HepG2 (cell line): ENCODE data around the gene CC2D1B. TPM values are rescaled to one million over a fixed set of nuclear protein-coding genes. Genes with fewer than 3 reads are reported as not detected.

ENCODE experiments used
- ATAC-seq: fragments of 200-7000 bp; cut with Tn5 transposase; 3 replicates; pipeline ENCODE4 v1.9.1; 2020; ENCODE audit warnings: mild to moderate bottlenecking, moderate library complexity
- BruUV-seq: library from RNA; stranded (reverse); fragments of 400-500 nt; replicated peaks from 2 replicates; lab custom pipeline; 2021; lab: Mats Ljungman, UMichigan
- CTCF ChIA-PET: fragments of 300-600 bp; formaldehyde crosslinking; extraction: SDS; loops from one replicate; lab custom pipeline; 2021; ENCODE audit warnings: low total read pairs, inconsistent platforms, low intra/inter-chr PET ratio; lab: Yijun Ruan, JAX
- POLR2A ChIA-PET: fragments of 350-600 bp; sonication (Branson Sonifier 250); formaldehyde crosslinking; loops from one replicate; lab custom pipeline; 2020; ENCODE audit warnings: antibody characterized with exemption, inconsistent platforms; lab: Yijun Ruan, JAX
- DNase-seq: peaks from one replicate; pipeline ENCODE4 v3.0.0-alpha.2; 2015; ENCODE audit warnings: low spot score
- FAIRE-seq: peaks from 3 replicates; lab custom pipeline; 2011; peaks lifted over from hg19 to GRCh38; lab: Jason Lieb, UNC
- H2AFZ ChIP-seq: one replicate; pipeline ENCODE4 v1.6.1; 2011; ENCODE audit warnings: low read length, inconsistent platforms
- H3K27ac ChIP-seq: fragments of 300-600 bp; 3 replicates; pipeline ENCODE4 v1.8.0; 2011; ENCODE audit warnings: mixed run types, mild to moderate bottlenecking, mixed read lengths, low read length, inconsistent platforms; ENCODE audit not compliant: insufficient read depth; ENCODE audit errors: extremely low read length
- H3K27me3 ChIP-seq, 2 experiments: fragments of 200-600 bp in 1 of 2; 2 replicates in 1 of 2; 3 replicates in 1 of 2; pipeline versions ENCODE4 v1.6.0 to v1.8.0; 2011; ENCODE audit warnings: low read length in 2 of 2, mild to moderate bottlenecking in 2 of 2, moderate library complexity in 2 of 2, inconsistent platforms in 1 of 2; ENCODE audit not compliant: insufficient read depth in 2 of 2, control insufficient read depth in 1 of 2
- H3K36me3 ChIP-seq, 2 experiments: fragments of 200-600 bp in 1 of 2; replicated peaks in 1 of 2; 2 replicates in 1 of 2; 3 replicates in 1 of 2; pipeline versions ENCODE4 v1.5.1 to v1.8.0; 2011; ENCODE audit warnings: low read length in 2 of 2, inconsistent platforms in 1 of 2; ENCODE audit not compliant: insufficient read depth in 2 of 2, control insufficient read depth in 1 of 2
- H3K4me1 ChIP-seq: 2 replicates; pipeline ENCODE4 v1.5.1; 2012; ENCODE audit warnings: low read length, inconsistent platforms; ENCODE audit not compliant: insufficient read depth
- H3K4me2 ChIP-seq: 2 replicates; pipeline ENCODE4 v1.6.0; 2011; ENCODE audit warnings: low read depth, low read length, inconsistent platforms
- H3K4me3 ChIP-seq, 3 experiments: fragments of 200-600 bp in 1 of 3; sonication (generic), shearing (Covaris generic) in 1 of 3; replicated peaks in 1 of 3; 2 replicates each; pipeline ENCODE4 v1.5.1; 2011 to 2016; ENCODE audit warnings: low read length in 3 of 3, inconsistent platforms in 2 of 3, low read depth in 2 of 3, mild to moderate bottlenecking in 2 of 3, control low read depth in 1 of 3, mixed read lengths in 1 of 3; ENCODE audit not compliant: insufficient read depth in 1 of 3
- H3K79me2 ChIP-seq: one replicate; pipeline ENCODE4 v1.6.1; 2011; ENCODE audit warnings: low read length, inconsistent platforms; ENCODE audit not compliant: insufficient read depth
- H3K9ac ChIP-seq: 2 replicates; pipeline ENCODE4 v1.6.0; 2011; ENCODE audit warnings: mild to moderate bottlenecking, low read depth, low read length, inconsistent platforms; ENCODE audit not compliant: insufficient read depth
- H3K9me3 ChIP-seq: 2 replicates; pipeline ENCODE4 v1.5.1; 2012; ENCODE audit warnings: mild to moderate bottlenecking, low read length
- H4K20me1 ChIP-seq: 2 replicates; pipeline ENCODE4 v1.6.0; 2011; ENCODE audit warnings: inconsistent platforms, mild to moderate bottlenecking, low read length, moderate library complexity; ENCODE audit not compliant: insufficient read depth
- CREB1 ChIP-seq, 2 experiments: fragments of 450-650 bp in 1 of 2; IDR thresholded peaks; 2 replicates each; pipeline ENCODE4 v1.6.1; 2016 to 2017; ENCODE audit warnings: control low read depth in 1 of 2, mild to moderate bottlenecking in 1 of 2, missing compliant biosample characterization in 1 of 2, missing genetic modification characterization in 1 of 2
- IRF2 ChIP-seq: IDR thresholded peaks from 2 replicates; pipeline ENCODE4 v1.6.1; 2018; ENCODE audit warnings: missing genetic modification reagents, missing compliant biosample characterization
- SIX4 ChIP-seq: sonication (generic); formaldehyde crosslinking; IDR thresholded peaks from 2 replicates; pipeline ENCODE4 v1.4.0; 2020; ENCODE audit warnings: missing genetic modification reagents
- SMYD3 ChIP-seq: sonication (generic); formaldehyde crosslinking; IDR thresholded peaks from 2 replicates; pipeline ENCODE4 v1.8.1; 2023; ENCODE audit warnings: mild to moderate bottlenecking, missing genetic modification reagents
- TBX3 ChIP-seq: fragments of 450-650 bp; IDR thresholded peaks from 2 replicates; pipeline ENCODE4 v1.6.1; 2017; ENCODE audit warnings: antibody characterized with exemption, mild to moderate bottlenecking, inconsistent platforms, borderline replicate concordance
- ZNF10 ChIP-seq: sonication (generic); formaldehyde crosslinking; IDR thresholded peaks from 2 replicates; pipeline ENCODE4 v1.4.0; 2020; ENCODE audit warnings: mild to moderate bottlenecking, low read depth, missing genetic modification reagents, borderline replicate concordance
- ZNF460 ChIP-seq: sonication (generic); formaldehyde crosslinking; IDR thresholded peaks from 2 replicates; pipeline ENCODE4 v1.5.1; 2020; ENCODE audit warnings: missing genetic modification reagents, mild to moderate bottlenecking, borderline replicate concordance
- ZNF629 ChIP-seq: sonication (generic); formaldehyde crosslinking; conservative IDR thresholded peaks from 2 replicates; pipeline ENCODE4 v1.5.0; 2020; ENCODE audit warnings: missing genetic modification reagents
- ZNF790 ChIP-seq: sonication (generic); formaldehyde crosslinking; IDR thresholded peaks from 2 replicates; pipeline ENCODE4 v1.8.0; 2022; ENCODE audit warnings: missing genetic modification reagents, mild to moderate bottlenecking, borderline replicate concordance
- WGBS: methylation state at CpG from one replicate; pipeline ENCODE4 v1.1.6; 2017; ENCODE audit warnings: low lambda C conversion rate; 5-methylcytosine and 5-hydroxymethylcytosine counted together
- in situ Hi-C: cut with HindIII; loops from 2 replicates; pipeline ENCODE4 v1.10.0; 2017; ENCODE audit warnings: low pct_unique_long_range_greater_than_20kb; ENCODE audit not compliant: extremely low pct_ligation_motif_present
- intact Hi-C: fragments of 100-400 bp; cut with micrococcal nuclease; formaldehyde crosslinking; loops from one replicate; pipeline ENCODE4 v1.10.0; 2022; ENCODE audit not compliant: unreplicated experiment
- polyA plus RNA-seq, 8 experiments: library from polyadenylated mRNA; depleted of rRNA in 3 of 8; stranded (reverse) in 7 of 8; unstranded in 1 of 8; fragments of >200 nt; fragmentation: Illumina TruSeq in 4 of 8; extraction: Trizol in 4 of 8; gene quantifications; 2 replicates each; pipeline versions ENCODE4 v1.2.1 to v1.2.3, GENCODE V29; 2011 to 2016; ENCODE audit warnings: low read depth in 4 of 8, missing spikeins in 1 of 8, mixed read lengths in 1 of 8; ENCODE audit not compliant: insufficient read depth in 1 of 8
- total RNA-seq, 5 experiments: library from RNA; depleted of rRNA; stranded (reverse); fragments of >200 nt; fragmentation: Illumina TruSeq; extraction: Trizol; gene quantifications; 2 replicates each; pipeline ENCODE4 v1.2.3, GENCODE V29; 2016; ENCODE audit warnings: low read depth in 1 of 5
- TF ChIP-seq, protein P1 (sequence below): IDR thresholded peaks from 2 replicates; pipeline ENCODE4 v1.6.1; 2012; ENCODE audit warnings: low read depth, low read length, improper control_type of control experiment
- TF ChIP-seq, protein P2 (sequence below): sonication (generic); formaldehyde crosslinking; IDR thresholded peaks from 2 replicates; pipeline ENCODE4 v1.5.1; 2020; ENCODE audit warnings: mild to moderate bottlenecking, missing genetic modification reagents, moderate library complexity

The CC2D1B gene
- total and polyA plus RNA-seq, 2 of the 13 experiments (the other 11 are each of a cell fraction or from before 2014, with no cell fraction given), result 7.2 to 19.2 TPM

DNA sequence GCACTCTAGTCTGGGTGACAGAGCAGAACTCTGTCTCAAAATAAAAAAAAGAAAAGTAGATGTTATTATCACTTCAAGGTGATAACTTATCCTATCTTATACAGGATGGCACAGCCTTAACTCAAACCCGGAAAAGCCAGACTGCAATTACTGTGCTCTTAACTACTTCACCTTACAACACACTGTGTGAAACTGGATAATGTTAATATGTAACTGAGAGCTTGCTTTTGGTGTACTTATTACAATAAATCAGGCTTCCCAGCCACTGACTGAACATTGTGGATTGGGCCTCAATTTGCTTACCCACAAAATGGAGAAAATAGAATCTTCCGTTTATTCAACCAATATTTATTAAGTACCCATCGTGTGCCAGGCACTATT, 36.8 kb upstream of the CC2D1B start:
- Histone ChIP-seq H3K4me3 (peak overlapping the region; percentile 76 to 96 (median 87); a peak in 5 of 6 replicates), H4K20me1 (no peaks in the 10 kb centered on the region), H3K9ac (peak overlapping the region; percentile 99), H3K9me3 (no peaks in the 10 kb centered on the region), H3K4me1 (peaks cover 34% of the 10 kb centered on the region), H3K79me2 (peaks cover 44% of the 10 kb centered on the region), H2AFZ (no peak overlapping the region), H3K4me2 (peak overlapping the region; percentile 80), H3K36me3 (peaks cover 0 to 39% of the 10 kb centered on the region in 2 experiments; a peak in 4 of 5 replicates), H3K27me3 (peaks cover 0 to 4% of the 10 kb centered on the region in 2 experiments; a peak in 1 of 5 replicates), H3K27ac (peak overlapping the region; percentile 97)
- 9% methylated on average over 3 of the region's 3 CpGs for WGBS
- ChIA-PET CTCF (no interaction called here), POLR2A (interaction anchor here (1.4 kb wide), 1 partner anchor 348 kb away, joined by 3 read pairs; the partner anchor contains the start of gene TXNDC12)
- BruUV-seq, result no TSS peak
- intact Hi-C loops, result loop anchor here (10.0 kb wide), 1 partner anchor 282 kb away; no protein-coding TSS in a partner anchor
- ATAC-seq (peak; percentile 22), DNase-seq (peak; percentile 41), FAIRE-seq (no peak)
- in situ Hi-C loops, result no loop called here
- TF ChIP-seq, protein P1, sequence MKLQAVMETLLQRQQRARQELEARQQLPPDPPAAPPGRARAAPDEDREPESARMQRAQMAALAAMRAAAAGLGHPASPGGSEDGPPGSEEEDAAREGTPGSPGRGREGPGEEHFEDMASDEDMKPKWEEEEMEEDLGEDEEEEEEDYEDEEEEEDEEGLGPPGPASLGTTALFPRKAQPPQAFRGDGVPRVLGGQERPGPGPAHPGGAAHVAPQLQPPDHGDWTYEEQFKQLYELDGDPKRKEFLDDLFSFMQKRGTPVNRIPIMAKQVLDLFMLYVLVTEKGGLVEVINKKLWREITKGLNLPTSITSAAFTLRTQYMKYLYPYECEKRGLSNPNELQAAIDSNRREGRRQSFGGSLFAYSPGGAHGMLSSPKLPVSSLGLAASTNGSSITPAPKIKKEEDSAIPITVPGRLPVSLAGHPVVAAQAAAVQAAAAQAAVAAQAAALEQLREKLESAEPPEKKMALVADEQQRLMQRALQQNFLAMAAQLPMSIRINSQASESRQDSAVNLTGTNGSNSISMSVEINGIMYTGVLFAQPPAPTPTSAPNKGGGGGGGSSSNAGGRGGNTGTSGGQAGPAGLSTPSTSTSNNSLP, result 0 out of 2 replicates have a peak, but pooled peaks have one; percentile 39
- TF ChIP-seq IRF2 (CRISPR knock-in tag) (no peak), CREB1 (IDR thresholded peaks at IDR 0.05) (no peak), CREB1 (CRISPR knock-in tag; IDR thresholded peaks at IDR 0.05) (0 out of 2 replicates have a peak, but pooled peaks have one; percentile 15), ZNF629 (no peak), ZNF790 (CRISPR knock-in tag) (no peak), ZNF460 (CRISPR knock-in tag) (no peak), SMYD3 (CRISPR knock-in tag) (no peak), SIX4 (CRISPR knock-in tag) (no peak), TBX3 (no peak), ZNF10 (CRISPR knock-in tag) (no peak)
- TF ChIP-seq, protein P2, sequence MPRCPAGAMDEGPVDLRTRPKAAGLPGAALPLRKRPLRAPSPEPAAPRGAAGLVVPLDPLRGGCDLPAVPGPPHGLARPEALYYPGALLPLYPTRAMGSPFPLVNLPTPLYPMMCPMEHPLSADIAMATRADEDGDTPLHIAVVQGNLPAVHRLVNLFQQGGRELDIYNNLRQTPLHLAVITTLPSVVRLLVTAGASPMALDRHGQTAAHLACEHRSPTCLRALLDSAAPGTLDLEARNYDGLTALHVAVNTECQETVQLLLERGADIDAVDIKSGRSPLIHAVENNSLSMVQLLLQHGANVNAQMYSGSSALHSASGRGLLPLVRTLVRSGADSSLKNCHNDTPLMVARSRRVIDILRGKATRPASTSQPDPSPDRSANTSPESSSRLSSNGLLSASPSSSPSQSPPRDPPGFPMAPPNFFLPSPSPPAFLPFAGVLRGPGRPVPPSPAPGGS (CRISPR knock-in tag), result no peak
